NCI-H1105 (cell line): ENCODE results near the gene TPSB2.

Experiments used
- DNase-seq: peaks from one replicate; lab custom pipeline; 2025; lab: John Stamatoyannopoulos, UW

Gene TPSB2

DNA sequence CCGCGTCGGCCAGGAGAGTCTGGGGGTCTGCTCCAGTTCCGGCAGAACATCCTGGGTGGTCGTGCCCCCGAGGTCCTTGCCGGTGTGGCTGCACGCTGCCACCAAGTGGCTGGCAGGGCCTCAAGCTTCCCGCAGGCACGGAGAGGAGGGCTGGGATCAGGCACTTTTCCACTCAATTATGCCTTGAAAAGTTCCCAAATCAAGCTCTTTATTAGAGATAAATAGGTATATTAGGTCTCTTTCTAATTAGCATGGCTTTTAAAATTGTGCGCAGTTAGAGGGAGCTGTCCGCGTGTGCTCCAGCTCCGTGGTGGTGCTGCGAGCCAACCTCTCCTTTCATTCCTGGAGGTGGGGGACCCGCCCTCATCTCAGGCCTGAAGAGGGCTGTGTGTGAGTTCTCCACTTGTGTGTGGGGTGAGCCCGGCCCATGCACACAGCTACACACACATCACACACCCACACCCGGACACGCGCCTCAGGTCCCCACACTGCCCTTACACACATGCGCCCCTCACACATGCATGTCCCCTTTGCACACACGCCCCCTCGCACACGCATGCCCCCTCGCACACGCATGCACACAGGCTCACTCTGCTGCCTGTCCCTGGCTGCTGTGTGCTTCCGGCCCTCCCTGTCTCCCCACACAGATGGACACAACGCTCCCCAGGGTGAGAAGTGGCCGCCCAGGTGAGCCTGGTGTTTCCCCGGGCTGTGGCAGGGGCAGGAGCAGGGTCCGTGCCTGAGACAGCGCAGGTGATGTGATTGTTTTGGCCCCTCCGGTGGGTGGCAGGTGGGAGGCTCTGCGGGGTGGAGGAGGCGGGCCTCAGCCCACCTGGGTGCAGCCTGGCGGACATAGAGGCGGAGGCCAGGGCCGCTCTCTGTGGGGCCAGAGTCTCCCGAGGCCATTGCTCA, 48.3 kb downstream of the TPSB2 start:
- DNase-seq = no peak

GRCh38 chr16:1180549-1181403, 49.2 kb downstream of the TPSB2 start:
- DNase-seq = no peak
